GM12878 (cell line): ENCODE results near the gene SEC14L6. TPM values are rescaled to one million over a fixed set of nuclear protein-coding genes. Genes with fewer than 3 reads are reported as not detected.

ENCODE experiments used
- ATAC-seq: fragments of 200-7000 bp; cut with Tn5 transposase; 3 replicates; pipeline ENCODE4 v1.9.1; 2020; ENCODE audit warnings: mild to moderate bottlenecking, moderate library complexity
- BruUV-seq: library from RNA; stranded (reverse); fragments of 400-500 nt; replicated peaks from 2 replicates; lab custom pipeline; 2021; lab: Mats Ljungman, UMichigan
- CTCF ChIA-PET: fragments of 300-600 bp; sonication (Branson Sonifier 250); formaldehyde crosslinking; extraction: SDS; loops from one replicate; lab custom pipeline; 2021; ENCODE audit warnings: inconsistent platforms; lab: Yijun Ruan, JAX
- POLR2A ChIA-PET: fragments of 350-600 bp; formaldehyde crosslinking; extraction: SDS; loops from one replicate; lab custom pipeline; 2021; ENCODE audit warnings: inconsistent platforms; lab: Charles Lee
- RAD21 ChIA-PET: fragments of 300-600 bp; sonication (Branson Sonifier 250); formaldehyde crosslinking; loops from one replicate; lab custom pipeline; 2023; ENCODE audit warnings: antibody characterized with exemption; ENCODE audit not compliant: unreplicated experiment; lab: Charles Lee
- SMC1A ChIA-PET: fragments of 300-600 bp; sonication (Branson Sonifier 250); formaldehyde crosslinking; loops from one replicate; lab custom pipeline; 2023; ENCODE audit not compliant: unreplicated experiment, uncharacterized antibody; lab: Charles Lee
- DNase-seq: peaks from one replicate; pipeline ENCODE4 v3.0.0-alpha.2; 2011; ENCODE audit warnings: low read depth, low spot score
- FAIRE-seq: peaks from 3 replicates; lab custom pipeline; 2011; peaks lifted over from hg19 to GRCh38; lab: Jason Lieb, UNC
- H2AFZ ChIP-seq: 2 replicates; pipeline ENCODE4 v1.6.0; 2011; ENCODE audit warnings: low read depth, low read length, control low read depth; ENCODE audit not compliant: control insufficient read depth
- H3K27ac ChIP-seq: 2 replicates; pipeline ENCODE4 v1.5.1; 2011; ENCODE audit warnings: control low read depth; ENCODE audit not compliant: control insufficient read depth, insufficient read depth
- H3K27me3 ChIP-seq, 2 experiments: replicated peaks in 1 of 2; 2 replicates each; pipeline versions ENCODE4 v1.6.0 to v1.6.1; 2011; ENCODE audit warnings: low read length in 1 of 2; ENCODE audit not compliant: control insufficient read depth in 2 of 2, insufficient read depth in 2 of 2
- H3K36me3 ChIP-seq, 2 experiments: 2 replicates each; pipeline ENCODE4 v1.5.1; 2011; ENCODE audit warnings: low read length in 1 of 2; ENCODE audit not compliant: control insufficient read depth in 2 of 2, insufficient read depth in 2 of 2
- H3K4me1 ChIP-seq: 2 replicates; pipeline ENCODE4 v1.6.1; 2011; ENCODE audit warnings: mild to moderate bottlenecking, low read length, moderate library complexity, mixed read lengths; ENCODE audit not compliant: control insufficient read depth, insufficient read depth
- H3K4me2 ChIP-seq: 2 replicates; pipeline ENCODE4 v1.6.0; 2011; ENCODE audit warnings: control low read depth; ENCODE audit not compliant: control insufficient read depth, insufficient read depth
- H3K4me3 ChIP-seq: fragments of 200-600 bp; sonication (generic); 2 replicates; pipeline ENCODE4 v1.5.1; 2016
- H3K79me2 ChIP-seq: 2 replicates; pipeline ENCODE4 v1.6.0; 2011; ENCODE audit warnings: low read length; ENCODE audit not compliant: control insufficient read depth, insufficient read depth
- H3K9ac ChIP-seq: 2 replicates; pipeline ENCODE4 v1.8.0; 2011; ENCODE audit warnings: low read length, control low read depth, mixed read lengths; ENCODE audit not compliant: control insufficient read depth, insufficient read depth
- H3K9me3 ChIP-seq: replicated peaks from 3 replicates; pipeline ENCODE4 v1.5.1; 2011; ENCODE audit warnings: mild to moderate bottlenecking, low read length; ENCODE audit not compliant: control insufficient read depth, insufficient read depth
- H4K20me1 ChIP-seq: 2 replicates; pipeline ENCODE4 v1.6.0; 2011; ENCODE audit not compliant: control insufficient read depth, insufficient read depth
- CEBPZ ChIP-seq: fragments of 150-350 bp; IDR thresholded peaks from 2 replicates; pipeline ENCODE4 v1.6.1; 2016; ENCODE audit warnings: low read depth, low read length
- EGR1 ChIP-seq, 2 experiments: IDR thresholded peaks; 1 replicate in 1 of 2; 2 replicates in 1 of 2; pipeline ENCODE4 v1.6.1; 2011 to 2012; ENCODE audit warnings: low read depth in 2 of 2, low read length in 2 of 2, borderline replicate concordance in 1 of 2, mild to moderate bottlenecking in 1 of 2, moderate library complexity in 1 of 2
- KDM1A ChIP-seq: fragments of 200-600 bp; sonication (generic); IDR thresholded peaks from 2 replicates; pipeline ENCODE4 v1.6.1; 2016; ENCODE audit warnings: borderline replicate concordance
- RCOR1 ChIP-seq: conservative IDR thresholded peaks from 2 replicates; pipeline ENCODE4 v1.6.1; 2012; ENCODE audit warnings: low read depth, low read length, improper control_type of control experiment
- SIN3A ChIP-seq: IDR thresholded peaks from 2 replicates; pipeline ENCODE4 v1.6.1; 2012; ENCODE audit warnings: low read depth, low read length, improper control_type of control experiment
- SMARCA5 ChIP-seq: fragments of 450-650 bp; IDR thresholded peaks from 2 replicates; pipeline ENCODE4 v1.6.1; 2017; ENCODE audit warnings: mild to moderate bottlenecking
- ZNF592 ChIP-seq: fragments of 450-650 bp; IDR thresholded peaks from 2 replicates; pipeline ENCODE4 v1.6.1; 2017; ENCODE audit warnings: mild to moderate bottlenecking, moderate library complexity
- WGBS: methylation state at CpG from one replicate; pipeline ENCODE4 v1.1.6; 2016; ENCODE audit warnings: low lambda C conversion rate; ENCODE audit not compliant: insufficient replicate concordance, insufficient coverage; ENCODE audit errors: missing lambda C conversion rate; 5-methylcytosine and 5-hydroxymethylcytosine counted together
- in situ Hi-C: fragments of 300-500 bp; cut with MboI; formaldehyde crosslinking; loops from 9 replicates; pipeline ENCODE4 v1.14.3; 2018; ENCODE audit warnings: mixed read lengths
- intact Hi-C: fragments of 100-400 bp; cut with micrococcal nuclease; formaldehyde crosslinking; loops from one replicate; pipeline ENCODE4 v1.14.2; 2022; ENCODE audit not compliant: unreplicated experiment
- polyA plus RNA-seq, 11 experiments: library from polyadenylated mRNA; depleted of rRNA in 4 of 11; unstranded in 6 of 11; stranded (reverse) in 5 of 11; fragments of >200 nt; fragmentation: Nextera tagmentation in 4 of 11; fragmentation: Illumina TruSeq in 1 of 11; extraction: Ambion mirVana in 4 of 11; extraction: Trizol in 1 of 11; gene quantifications; 1 replicate in 1 of 11; 2 replicates in 10 of 11; pipeline versions ENCODE4 v1.2.1 to v1.2.3, GENCODE V29; 2011 to 2016; ENCODE audit warnings: inconsistent platforms in 2 of 11, missing spikeins in 2 of 11, low read depth in 1 of 11
- total RNA-seq, 4 experiments: library from RNA; depleted of rRNA in 3 of 4; stranded (reverse); fragments of >200 nt in 3 of 4; fragmentation: Illumina TruSeq in 1 of 4; extraction: Trizol in 1 of 4; gene quantifications; 2 replicates each; pipeline versions ENCODE4 v1.2.1 to v1.2.3, GENCODE V29; 2013 to 2021
- TF ChIP-seq, protein P1 (sequence below): fragments of 450-650 bp; conservative IDR thresholded peaks from 2 replicates; pipeline ENCODE4 v1.6.1; 2017; ENCODE audit warnings: mild to moderate bottlenecking, moderate library complexity
- TF ChIP-seq, protein P2 (sequence below): fragments of 450-650 bp; IDR thresholded peaks from 2 replicates; pipeline ENCODE4 v1.6.1; 2017; ENCODE audit warnings: mild to moderate bottlenecking, moderate library complexity
- TF ChIP-seq, protein P3 (sequence below): IDR thresholded peaks from 2 replicates; pipeline ENCODE4 v1.6.1; 2012; ENCODE audit warnings: low read depth, low read length, improper control_type of control experiment

Gene SEC14L6
- total and polyA plus RNA-seq, 10 of the 15 experiments (the other 5 are each of a cell fraction or from before 2014, with no cell fraction given) = not detected

GRCh38 chr22:30508216-30508615, 38.3 kb downstream of the SEC14L6 start:
- H2AFZ ChIP-seq = no peak overlapping the region
- no peaks in the 10 kb centered on the region for H3K79me2 ChIP-seq
- ChIA-PET POLR2A (interaction anchor here (0.6 kb wide), 1 partner anchor 61 kb away, joined by 4 read pairs; no protein-coding TSS in a partner anchor), SMC1A (no interaction called here), RAD21 (no interaction called here), CTCF (no interaction called here)
- peaks cover 0 to 2% of the 10 kb centered on the region in 2 experiments; a peak in 1 of 4 replicates for H3K27me3 ChIP-seq
- FAIRE-seq (no peak), DNase-seq (no peak), ATAC-seq (no peak)
- no peak overlapping the region for H3K27ac ChIP-seq
- intact Hi-C loops = no loop called here
- no peak overlapping the region for H3K4me2 ChIP-seq
- BruUV-seq = no TSS peak
- in situ Hi-C loops = no loop called here
- no peaks in the 10 kb centered on the region for H3K4me1 ChIP-seq
- no peaks in the 10 kb centered on the region for H3K36me3 ChIP-seq
- 78% methylated on average over 5 of the region's 5 CpGs for WGBS
- no peak overlapping the region for H3K4me3 ChIP-seq
- no peaks in the 10 kb centered on the region for H4K20me1 ChIP-seq
- no peak overlapping the region for H3K9ac ChIP-seq
- H3K9me3 ChIP-seq = no peaks in the 10 kb centered on the region
- TF ChIP-seq, protein P1, sequence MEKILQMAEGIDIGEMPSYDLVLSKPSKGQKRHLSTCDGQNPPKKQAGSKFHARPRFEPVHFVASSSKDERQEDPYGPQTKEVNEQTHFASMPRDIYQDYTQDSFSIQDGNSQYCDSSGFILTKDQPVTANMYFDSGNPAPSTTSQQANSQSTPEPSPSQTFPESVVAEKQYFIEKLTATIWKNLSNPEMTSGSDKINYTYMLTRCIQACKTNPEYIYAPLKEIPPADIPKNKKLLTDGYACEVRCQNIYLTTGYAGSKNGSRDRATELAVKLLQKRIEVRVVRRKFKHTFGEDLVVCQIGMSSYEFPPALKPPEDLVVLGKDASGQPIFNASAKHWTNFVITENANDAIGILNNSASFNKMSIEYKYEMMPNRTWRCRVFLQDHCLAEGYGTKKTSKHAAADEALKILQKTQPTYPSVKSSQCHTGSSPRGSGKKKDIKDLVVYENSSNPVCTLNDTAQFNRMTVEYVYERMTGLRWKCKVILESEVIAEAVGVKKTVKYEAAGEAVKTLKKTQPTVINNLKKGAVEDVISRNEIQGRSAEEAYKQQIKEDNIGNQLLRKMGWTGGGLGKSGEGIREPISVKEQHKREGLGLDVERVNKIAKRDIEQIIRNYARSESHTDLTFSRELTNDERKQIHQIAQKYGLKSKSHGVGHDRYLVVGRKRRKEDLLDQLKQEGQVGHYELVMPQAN = no peak
- TF ChIP-seq ZNF592 = no peak
- TF ChIP-seq EGR1 (IDR thresholded peaks at IDR 0.05; ENCODE audit: borderline replicate concordance in 1 of 2, low read depth in 2 of 2, low read length in 2 of 2) = no peak
- TF ChIP-seq, protein P2, sequence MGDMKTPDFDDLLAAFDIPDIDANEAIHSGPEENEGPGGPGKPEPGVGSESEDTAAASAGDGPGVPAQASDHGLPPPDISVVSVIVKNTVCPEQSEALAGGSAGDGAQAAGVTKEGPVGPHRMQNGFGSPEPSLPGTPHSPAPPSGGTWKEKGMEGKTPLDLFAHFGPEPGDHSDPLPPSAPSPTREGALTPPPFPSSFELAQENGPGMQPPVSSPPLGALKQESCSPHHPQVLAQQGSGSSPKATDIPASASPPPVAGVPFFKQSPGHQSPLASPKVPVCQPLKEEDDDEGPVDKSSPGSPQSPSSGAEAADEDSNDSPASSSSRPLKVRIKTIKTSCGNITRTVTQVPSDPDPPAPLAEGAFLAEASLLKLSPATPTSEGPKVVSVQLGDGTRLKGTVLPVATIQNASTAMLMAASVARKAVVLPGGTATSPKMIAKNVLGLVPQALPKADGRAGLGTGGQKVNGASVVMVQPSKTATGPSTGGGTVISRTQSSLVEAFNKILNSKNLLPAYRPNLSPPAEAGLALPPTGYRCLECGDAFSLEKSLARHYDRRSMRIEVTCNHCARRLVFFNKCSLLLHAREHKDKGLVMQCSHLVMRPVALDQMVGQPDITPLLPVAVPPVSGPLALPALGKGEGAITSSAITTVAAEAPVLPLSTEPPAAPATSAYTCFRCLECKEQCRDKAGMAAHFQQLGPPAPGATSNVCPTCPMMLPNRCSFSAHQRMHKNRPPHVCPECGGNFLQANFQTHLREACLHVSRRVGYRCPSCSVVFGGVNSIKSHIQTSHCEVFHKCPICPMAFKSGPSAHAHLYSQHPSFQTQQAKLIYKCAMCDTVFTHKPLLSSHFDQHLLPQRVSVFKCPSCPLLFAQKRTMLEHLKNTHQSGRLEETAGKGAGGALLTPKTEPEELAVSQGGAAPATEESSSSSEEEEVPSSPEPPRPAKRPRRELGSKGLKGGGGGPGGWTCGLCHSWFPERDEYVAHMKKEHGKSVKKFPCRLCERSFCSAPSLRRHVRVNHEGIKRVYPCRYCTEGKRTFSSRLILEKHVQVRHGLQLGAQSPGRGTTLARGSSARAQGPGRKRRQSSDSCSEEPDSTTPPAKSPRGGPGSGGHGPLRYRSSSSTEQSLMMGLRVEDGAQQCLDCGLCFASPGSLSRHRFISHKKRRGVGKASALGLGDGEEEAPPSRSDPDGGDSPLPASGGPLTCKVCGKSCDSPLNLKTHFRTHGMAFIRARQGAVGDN = no peak
- TF ChIP-seq SMARCA5 = no peak
- TF ChIP-seq KDM1A = no peak
- no peak for TF ChIP-seq SIN3A
- no peak for TF ChIP-seq CEBPZ
- TF ChIP-seq, protein P3, sequence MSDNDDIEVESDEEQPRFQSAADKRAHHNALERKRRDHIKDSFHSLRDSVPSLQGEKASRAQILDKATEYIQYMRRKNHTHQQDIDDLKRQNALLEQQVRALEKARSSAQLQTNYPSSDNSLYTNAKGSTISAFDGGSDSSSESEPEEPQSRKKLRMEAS = no peak
- no peak for TF ChIP-seq RCOR1
